Fibroblast of skin of right quadriceps (primary cell): ENCODE data around the gene ASNSD1.

Experiments
- DNase-seq: peaks from one replicate; pipeline ENCODE4 v3.0.0-alpha.2; 2013

Gene ASNSD1

DNA sequence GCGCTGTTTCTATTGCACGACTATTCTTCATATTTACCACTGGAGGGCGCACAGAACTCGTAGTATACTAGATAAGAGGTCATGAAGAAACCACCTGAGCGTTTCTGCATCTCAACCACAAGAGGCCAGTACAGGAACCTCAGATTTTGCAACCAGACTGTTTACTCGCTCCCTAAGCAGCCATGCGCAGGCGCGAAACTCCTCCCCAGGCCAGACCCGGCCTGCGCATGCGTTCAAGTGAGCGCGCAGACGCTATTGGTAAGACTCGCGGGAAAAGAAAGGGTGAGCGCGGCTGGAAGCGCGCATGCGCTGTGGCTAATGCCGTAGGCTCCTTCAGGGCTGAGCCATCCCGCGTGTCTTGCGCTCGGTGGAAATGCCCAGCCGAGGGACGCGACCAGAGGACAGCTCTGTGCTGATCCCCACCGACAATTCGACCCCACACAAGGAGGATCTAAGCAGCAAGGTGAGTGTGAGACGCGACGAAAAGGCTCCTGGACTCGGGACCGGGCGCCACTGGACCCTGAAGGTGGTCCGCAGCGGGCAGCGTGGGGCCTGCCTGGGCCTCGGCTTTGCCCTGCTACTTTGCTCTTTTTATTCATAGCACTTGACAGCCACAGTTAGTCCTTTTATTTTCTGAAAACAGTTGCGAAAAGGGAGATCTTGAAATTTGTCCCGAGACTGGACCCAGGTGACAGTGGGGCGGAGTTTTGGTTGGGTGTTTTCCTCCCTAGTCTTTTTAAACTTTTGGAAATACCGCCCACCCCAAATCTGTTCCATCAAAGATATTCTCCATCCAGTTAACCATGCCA, at the start of gene ASNSD1:
Gene ASNSD1 (plus strand): TSS at position 312 of the 809 bp plus-strand sequence. CDS start 4,674 bp downstream, outside the sequence.
- DNase-seq = peak; percentile 99

DNA sequence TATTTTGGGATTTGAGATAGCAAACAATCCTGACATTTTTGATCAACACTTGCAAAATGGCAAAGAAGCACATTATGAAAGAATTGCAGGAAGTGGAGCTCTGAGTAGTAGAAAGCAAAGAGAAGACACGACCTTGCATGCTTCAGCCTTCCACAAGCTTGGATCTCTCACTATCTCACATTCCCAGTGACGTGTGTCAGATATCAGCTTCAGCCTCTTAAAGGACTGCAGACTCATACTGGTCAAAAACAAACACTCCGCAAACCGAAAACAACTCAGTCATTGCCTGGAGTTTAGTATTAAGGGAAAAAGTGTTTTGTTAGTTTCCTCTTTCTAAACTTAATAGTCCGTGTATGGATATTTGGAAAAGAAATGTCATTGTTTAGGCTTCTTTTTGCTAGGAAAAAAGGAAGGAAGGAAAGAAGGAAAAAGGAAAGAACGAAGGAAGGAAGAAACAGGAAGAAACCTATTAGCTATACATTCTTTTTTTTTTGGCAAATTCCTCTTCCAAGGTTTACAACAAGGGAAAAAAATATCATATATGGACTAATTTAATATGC, 48.1 kb upstream of the ASNSD1 start:
- DNase-seq = peak; percentile 63

DNA sequence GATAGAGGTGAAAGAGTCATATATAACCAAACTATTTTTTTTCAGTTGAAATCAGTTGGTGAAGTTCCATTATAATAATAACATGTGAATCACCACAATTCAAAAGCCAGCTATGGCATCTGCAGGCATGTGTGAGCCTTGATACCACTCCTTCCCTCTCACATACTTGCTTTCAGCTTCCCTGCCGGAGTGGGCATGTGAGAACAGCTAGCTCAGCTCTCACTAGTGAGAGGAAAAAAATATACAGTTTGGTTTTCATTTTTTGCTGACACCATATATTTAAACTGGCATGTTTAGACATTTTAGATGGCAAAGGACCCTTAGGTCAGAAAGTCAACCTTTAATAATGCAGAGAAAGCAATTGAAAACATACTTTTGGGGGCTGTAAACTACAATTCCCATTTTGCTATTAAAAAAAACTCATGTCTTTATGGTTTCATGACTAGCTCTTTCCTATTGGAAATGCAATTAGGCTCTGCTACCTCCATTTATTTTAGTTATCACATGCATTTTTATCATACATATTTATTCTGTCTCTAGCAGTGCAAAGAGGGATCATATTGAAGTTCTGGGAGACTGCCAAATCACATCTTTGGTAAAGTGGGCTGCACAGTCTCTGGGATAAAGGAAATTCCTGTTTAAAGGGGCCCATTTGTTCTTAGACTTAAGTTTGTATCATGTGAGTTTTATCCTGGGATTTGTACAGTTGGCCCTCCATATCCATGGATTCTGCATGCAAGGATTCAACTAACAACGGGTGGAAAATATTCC, 47.4 kb upstream of the ASNSD1 start:
- peak; percentile 19 for DNase-seq

DNA sequence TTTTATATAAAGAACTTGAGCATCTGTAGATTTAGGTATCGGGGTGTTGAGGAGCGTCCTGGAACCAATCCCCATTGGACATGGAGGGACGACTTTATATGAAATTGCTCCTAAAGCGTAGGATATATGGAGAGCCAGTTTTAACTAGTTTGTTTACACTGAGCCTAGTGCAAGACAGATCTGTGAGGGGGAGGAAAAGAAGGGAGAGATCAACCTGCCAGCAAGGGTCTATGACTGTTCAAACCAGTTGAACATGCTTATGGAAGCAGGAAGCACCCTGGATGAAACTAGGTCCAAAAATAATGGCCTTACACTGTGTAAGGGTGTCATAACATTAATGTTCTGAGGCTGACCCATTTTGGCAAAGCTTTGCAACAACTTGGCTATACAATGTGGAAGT, 46.7 kb upstream of the ASNSD1 start:
- DNase-seq = no peak

DNA sequence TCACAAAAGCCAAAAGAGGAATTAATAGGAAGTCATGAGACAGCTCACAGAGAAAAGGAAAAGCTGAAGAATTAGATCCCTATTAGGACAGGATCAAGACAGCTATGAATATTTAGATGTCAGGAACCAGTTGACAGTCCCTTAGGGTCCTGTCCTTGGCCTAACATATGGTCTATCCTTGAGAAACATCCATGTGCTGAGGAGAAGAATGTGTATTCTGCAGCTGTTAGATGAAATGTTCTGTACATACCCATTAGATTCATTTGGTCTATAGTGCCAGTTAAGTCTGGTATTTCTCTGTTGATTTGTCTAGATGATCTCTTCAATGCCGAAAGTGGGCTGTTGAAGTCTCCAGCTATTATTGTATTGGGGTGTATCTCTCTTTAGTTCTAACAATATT, 43.1 kb upstream of the ASNSD1 start:
- DNase-seq = no peak

DNA sequence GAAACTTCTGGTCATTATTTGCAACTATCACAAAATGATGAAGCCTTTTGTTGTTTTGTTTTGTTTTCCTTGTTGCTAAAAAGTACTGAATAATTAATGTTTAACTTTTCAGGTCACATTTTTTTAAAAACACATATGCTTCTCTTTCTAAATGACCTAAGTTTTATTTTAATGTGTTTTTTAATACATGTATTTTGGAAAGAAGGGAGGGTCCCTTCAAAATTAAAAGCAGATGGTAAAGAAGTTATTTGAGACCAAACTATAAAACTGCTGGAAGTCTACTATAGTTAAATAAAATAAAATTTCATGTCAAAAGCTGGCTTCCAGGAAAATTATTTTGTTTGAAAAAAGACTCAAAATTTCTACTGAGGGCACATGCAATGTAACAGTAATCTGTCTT, 39.5 kb upstream of the ASNSD1 start:
- no peak for DNase-seq

DNA sequence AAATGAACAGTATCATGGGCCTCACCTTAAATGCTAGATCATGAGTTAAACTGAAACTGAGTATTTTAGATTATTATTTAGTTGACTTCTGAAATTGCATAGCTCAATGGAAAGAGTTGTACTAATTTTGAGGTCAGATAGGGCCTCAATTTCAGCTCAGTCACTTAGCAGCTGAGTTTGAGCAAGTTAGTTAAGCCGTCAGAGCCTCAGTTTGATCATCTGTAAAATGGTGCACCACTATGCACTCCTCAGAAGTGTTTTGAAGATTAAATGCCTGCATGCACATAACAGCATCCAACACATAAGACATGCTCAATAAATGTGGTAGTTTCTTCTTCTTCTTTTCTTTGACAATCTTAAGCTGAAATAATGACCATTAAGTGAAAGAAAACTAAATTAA, 38.2 kb upstream of the ASNSD1 start:
- no peak for DNase-seq

DNA sequence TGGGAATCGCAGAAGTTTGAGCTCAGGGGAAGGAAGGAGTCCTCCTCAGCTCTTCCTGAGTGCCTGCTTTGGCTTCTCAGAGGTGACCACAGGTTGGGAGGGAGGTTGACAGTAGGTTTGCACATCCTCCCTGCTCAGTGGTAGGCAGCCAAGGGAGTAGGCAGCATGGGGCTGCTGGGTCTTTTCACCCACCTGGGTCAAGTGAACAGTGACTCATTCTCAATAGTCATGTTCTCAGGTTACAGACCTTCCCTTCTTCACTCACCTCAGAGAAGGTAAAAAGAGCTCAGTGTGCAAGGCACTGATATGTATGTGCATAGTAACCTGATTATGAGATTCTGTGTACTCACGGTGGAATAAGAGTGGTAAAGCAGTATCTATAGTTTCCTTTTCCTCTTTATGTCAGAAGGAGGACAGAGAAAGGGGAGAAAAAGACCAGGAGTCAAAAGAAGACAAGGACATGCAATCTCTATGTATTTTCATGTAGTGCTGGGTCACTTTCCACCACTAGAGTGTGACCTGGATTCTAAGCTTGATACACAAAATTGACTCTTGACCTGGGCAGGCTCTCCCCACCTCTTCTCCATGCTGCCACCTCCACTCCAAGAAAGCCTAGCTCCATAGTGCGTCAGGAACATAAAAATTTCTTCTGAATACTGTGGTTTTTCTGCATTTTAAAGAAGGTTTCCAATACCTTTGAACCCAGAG, 36.5 kb upstream of the ASNSD1 start:
- DNase-seq = no peak

DNA sequence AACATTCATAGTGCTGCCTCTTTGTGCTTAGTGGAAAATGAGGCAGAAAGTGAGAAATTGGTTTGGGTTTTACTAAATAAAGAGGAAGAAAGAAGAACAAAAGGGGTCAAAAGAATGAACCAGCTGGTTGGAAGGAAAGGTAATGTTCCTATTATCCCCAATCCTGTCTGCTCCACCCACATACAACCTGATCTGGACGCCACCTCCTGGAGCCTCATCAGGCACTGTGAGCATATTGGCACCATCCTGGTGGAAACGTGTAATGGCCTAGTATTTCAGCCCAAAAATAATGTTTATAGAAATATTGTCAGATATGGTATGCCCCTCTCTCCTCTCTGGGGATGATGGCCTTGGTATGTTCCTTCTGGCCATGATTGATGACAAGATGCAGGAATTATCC, 35.6 kb upstream of the ASNSD1 start:
- DNase-seq = no peak

DNA sequence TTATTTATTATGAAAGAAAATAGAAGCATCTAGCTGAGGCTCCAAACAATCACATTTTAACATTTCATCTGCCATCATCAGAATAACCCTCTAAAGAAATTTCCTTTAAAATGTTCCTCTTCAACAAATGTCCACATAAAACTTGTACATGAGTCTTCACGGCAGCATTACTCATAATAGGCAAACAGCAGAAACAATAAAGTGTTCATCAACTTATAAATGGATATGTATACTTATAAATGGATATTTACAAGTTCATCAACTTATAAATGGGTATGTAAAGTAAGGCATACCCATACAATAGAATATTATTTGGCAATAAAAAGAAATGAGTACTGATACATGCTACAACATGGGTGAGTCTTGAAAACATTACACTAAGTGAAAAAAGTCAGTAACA, 33.5 kb upstream of the ASNSD1 start:
- no peak for DNase-seq

DNA sequence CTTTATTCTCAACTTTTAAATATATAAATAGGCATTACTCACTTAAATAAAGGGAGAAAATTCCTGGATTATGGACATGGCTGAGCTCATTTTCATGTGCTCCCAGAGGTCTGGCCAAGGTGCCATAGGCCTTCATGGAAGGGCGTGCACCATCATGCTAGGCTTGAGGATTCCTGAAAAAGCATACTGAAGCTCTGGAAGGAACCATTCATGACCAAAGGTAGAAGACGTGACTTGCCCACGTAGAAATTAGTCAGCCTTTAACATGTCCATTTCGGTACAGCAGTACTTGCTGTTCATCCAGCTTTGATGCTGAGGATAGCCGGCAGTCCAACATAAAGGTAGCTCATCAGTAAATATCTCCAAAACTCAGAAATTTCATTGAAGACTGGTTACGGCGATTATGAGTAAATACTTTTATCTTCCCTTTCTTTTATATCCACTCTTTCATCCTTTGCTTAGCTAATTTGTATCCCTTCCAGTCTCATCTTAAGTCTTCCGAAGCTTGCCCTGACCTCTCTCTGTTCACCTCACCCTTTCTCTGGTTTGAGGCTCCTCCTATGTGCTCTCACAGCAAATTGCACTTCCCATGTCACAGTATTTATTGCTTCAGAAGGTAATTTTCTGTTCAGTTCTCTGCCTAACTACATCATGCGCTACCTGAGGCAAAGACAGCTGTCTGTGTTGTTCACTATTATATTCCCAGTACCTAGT, 32.3 kb upstream of the ASNSD1 start:
- no peak for DNase-seq

DNA sequence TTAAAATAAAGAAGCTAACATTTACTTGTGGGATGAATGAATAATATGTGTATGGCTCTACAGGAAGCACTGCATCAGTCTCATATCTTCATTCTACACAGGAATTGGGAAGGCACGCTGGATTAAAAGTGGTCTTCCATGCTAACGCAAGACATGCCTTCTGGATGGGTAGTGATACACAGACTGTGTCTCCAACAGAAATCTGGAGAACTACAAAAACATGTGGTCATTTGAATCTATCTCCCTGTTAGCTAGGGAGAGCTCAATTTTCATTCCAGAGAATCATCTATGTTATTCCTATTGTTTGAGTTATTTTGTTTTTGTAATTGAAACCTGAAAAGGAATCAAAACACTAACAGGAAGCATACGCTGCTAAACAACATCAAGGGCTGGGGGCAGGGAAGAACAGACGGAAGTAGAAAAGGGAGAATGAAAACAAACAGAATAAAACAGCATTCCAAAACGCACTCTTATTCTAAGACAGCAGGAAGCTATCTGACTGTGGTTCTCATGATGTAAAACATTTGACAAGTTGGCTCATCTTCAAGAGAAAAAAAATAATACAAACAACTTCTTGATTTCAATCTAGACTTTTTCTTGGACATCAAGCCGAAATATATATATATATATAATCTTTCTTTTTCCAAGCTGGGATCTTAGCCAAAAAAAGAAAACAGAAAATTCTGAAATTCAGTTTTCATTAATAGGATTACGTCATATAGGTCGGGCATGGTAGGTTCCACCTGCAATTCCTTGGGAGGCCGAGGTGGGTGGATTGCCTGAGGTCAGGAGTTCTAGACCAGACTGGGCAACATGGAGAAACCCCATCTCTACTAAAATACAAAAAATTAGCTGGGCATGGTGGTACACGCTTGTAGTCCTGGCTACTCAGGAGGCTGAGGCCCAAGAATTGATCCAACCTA, 31.5 kb upstream of the ASNSD1 start:
- DNase-seq = no peak

DNA sequence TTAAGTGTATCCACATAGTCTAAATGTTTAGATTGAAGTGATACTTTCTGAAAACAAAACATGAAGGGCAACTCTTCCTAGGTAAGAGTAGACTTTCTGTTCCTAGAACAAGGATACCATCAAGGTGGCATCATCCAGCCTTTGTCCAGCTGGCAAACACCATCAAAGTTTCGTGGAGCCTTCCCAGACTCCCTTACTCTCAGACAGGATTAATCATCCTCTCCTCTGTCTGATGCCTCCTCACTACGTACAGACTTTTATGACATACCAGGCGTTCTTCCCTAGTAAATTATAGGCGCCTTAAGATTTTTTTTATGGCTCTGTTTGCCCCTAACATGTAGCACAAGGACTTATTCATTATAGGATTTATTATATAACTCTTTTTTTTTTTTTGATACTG, 29.4 kb upstream of the ASNSD1 start:
- DNase-seq = peak; percentile 37

DNA sequence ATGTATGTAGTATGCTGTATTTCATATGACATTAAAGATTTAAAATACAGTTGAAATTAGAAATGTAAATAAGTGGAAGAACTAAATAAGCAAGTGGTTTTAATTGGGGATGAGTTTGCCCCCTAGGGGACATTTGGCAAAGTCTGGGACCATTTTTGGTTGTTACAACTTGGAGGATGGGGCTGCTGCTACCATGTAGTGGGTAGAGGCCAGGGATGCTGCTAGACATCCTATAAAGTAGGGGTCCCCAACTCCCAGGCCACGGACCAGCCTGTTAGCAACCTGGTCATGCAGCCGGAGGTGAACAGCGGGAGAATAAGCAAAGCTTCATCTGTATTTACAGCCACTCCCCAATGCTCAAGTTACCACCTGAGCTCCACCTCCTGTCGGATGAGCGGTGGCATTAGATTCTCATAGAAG, 27.9 kb upstream of the ASNSD1 start:
- DNase-seq = no peak

DNA sequence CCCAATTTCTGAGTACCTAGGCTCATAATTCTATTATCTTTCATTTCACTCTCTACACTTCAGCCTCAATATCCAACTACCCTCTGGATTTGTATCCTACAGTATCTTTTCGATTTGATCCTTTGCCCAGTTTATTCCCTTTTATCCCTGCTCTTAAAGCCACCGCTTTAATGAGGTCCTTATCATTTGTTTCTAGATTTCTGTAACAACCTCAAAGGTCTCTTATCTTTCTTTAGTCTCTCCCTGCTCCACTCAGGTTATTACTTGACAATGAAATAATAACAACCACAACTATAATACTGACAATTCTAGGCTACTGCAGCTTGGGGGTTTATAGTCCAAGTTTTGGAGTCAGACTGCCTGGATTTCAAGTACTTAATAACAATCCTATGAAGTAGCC, 25.9 kb upstream of the ASNSD1 start:
- no peak for DNase-seq

DNA sequence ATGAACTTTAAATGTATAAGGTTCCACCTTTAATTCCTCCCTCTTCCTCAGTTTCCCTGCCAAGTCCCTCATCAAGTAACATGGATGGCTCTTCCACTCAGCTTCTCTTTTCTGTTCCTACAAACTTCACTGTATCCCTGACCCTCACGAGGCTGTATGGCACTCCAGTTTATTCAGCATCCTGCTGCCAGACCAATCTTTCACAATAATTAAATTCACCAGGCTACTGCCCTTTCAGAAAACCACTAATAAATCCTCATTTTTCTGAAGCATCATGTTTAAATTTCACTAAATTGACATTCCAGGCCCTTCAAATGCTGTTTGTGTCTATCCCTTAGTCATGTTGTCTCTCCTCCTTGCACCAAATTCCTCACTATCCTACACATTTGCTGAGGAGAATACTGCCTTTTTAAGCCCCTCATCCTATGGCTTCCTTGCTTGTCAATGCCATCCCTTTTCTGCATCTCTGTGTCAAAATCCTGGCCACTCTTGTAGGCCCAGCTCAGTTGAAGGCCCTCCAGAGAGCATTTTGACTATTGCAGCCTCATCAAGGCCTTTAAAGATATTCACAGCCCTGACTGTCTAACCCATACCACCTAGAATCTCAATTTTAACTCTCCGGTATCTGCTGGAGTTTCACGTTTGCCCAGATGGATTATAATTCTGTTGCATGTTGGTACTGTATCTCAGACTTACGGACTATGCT, 22.8 kb upstream of the ASNSD1 start:
- DNase-seq = no peak

DNA sequence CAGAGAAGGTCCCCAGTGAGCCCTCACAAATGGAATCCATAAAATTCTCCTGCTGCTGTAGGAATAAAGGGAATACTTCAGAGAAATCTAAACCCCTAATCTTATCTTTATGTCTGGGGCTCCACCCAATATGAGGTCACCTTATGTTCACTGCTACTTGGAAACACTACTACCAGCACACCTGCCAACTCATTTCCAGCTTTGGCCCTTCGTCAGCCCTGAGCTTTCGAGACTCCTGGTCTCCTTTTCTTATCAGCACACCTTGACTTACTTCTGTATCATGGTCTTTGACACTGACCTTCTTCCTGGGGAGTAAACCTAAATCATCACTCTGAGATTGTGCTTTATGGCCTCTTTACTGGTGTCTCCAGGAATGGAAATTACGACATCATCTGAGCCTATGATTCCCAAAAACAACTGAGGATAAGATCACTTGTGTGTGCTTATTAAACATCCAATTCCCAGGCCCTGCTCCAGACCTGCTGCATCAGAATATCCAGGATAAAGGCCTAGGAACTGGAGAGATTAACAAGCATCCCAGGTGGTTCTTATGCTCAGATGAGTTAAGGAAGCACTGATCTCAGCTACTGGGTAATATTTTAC, 22.2 kb upstream of the ASNSD1 start:
- DNase-seq = no peak

DNA sequence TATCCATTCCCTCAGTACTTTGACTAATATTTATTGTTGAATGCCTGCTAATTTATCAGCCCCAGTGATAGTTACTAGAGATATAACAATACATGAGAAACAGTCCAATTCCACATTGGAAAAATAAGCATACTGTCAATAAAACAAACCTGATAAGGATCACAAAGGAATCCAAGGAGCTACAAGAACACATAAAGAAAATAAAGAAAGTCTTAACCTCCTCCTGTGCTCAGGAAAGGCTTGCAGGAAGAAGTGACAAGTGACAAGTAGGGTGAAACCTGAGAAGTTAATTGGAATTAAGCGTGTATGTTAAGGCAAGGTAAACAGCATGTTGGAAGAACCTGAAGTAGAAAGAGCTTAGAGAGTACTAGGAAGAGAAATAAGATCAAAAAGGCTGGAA, 20.3 kb upstream of the ASNSD1 start:
- no peak for DNase-seq

DNA sequence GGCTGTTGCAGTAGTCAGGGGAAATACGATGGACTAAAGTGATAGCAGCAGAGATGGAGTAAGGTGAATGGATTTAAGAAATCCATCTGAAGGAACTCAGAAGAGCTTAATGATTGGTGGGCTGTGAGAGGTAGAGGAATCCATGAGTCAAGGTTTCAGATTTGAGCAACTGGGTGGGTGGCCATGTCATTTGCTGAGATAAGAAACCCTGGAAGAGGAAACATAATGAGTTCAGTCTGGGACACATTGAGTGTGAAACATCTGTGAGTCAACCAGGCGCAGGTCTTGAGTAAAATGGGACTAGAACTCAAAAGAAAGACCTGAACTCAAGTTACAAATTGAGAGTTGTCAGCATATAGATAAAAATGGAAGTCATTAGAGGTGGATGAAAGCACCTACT, 19.7 kb upstream of the ASNSD1 start:
- DNase-seq = peak; percentile 32

DNA sequence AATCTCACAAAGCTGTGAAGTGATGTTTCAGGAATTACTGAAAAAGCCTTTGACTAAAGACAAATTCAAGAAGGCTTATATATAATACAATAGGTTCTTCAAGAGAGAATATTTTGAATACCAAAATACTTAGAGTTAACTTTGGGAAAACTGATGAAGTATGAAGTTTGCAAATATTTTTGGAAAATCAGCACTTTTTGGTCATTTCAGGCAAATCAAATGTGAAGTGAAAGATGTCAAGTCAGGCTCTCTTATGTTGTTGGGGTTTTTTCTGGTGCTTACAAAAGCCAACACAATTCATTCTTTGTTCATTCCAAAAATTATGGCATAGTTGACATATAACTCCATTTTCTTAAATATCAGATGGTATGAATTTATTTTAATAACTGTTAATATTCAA, 14.7 kb upstream of the ASNSD1 start:
- DNase-seq = no peak
